NAMALWA (cell line): Measurements from ENCODE around the gene MYMK.

ENCODE experiments used
- DNase-seq: peaks from one replicate; pipeline ENCODE4 v3.0.0-alpha.2; 2015; ENCODE audit warnings: low spot score

Gene MYMK

GRCh38 chr9:133518706-133519449 lies 5.9 kb downstream of the MYMK start:
- no peak for DNase-seq

GRCh38 chr9:133518200-133518599 lies 6.6 kb downstream of the MYMK start:
- DNase-seq, result no peak

- no peak for DNase-seq
These were observed 7.0 kb downstream of the MYMK start for GRCh38 chr9:133517711-133518110.

GRCh38 chr9:133516961-133517350 lies 7.8 kb downstream of the MYMK start:
- DNase-seq, result no peak

GRCh38 chr9:133516256-133516960 lies 8.4 kb downstream of the MYMK start:
- DNase-seq, result no peak

- DNase-seq, result no peak
These were observed 9.0 kb downstream of the MYMK start for GRCh38 chr9:133515615-133516255.

GRCh38 chr9:133515240-133515610 lies 9.5 kb downstream of the MYMK start:
- DNase-seq, result no peak

GRCh38 chr9:133514460-133515239 lies 10.1 kb downstream of the MYMK start:
- no peak for DNase-seq

GRCh38 chr9:133513214-133514100 lies 11.3 kb downstream of the MYMK start:
- no peak for DNase-seq

- no peak for DNase-seq
These were observed 12.2 kb downstream of the MYMK start for GRCh38 chr9:133512253-133513213.

- DNase-seq, result no peak
These were observed 13.2 kb downstream of the MYMK start for GRCh38 chr9:133511607-133512006.

- DNase-seq, result no peak
These were observed 13.7 kb downstream of the MYMK start for GRCh38 chr9:133510926-133511505.

- DNase-seq, result no peak
These were observed 15.3 kb downstream of the MYMK start for GRCh38 chr9:133509179-133510083.

- no peak for DNase-seq
These were observed 16.7 kb downstream of the MYMK start for GRCh38 chr9:133508046-133508445.

- DNase-seq, result no peak
These were observed 17.4 kb downstream of the MYMK start for GRCh38 chr9:133507246-133507965.

- DNase-seq, result no peak
These were observed 18.1 kb downstream of the MYMK start for GRCh38 chr9:133506653-133507038.

GRCh38 chr9:133505901-133506652 lies 18.7 kb downstream of the MYMK start:
- no peak for DNase-seq
